ENCODE data around the gene GOLGA6L10.
"Not testable (repeated sequence)": the region's sequence is repeated elsewhere in the genome, so short reads cannot be mapped to it uniquely, and the experiment has no call there.

GOLGA6L10 gene

GRCh38 chr15:82364548-82364947, 15.3 kb upstream of the GOLGA6L10 start:
- POLR2A ChIA-PET; H3K4me1 ChIP-seq (ENCODE audit: control extremely low read depth in 1 of 4, control insufficient read depth in 4 of 4, insufficient read depth in 4 of 4, low read length in 3 of 4); H3K4me3 ChIP-seq (ENCODE audit: control insufficient read depth in 1 of 7, extremely low read depth in 1 of 7, insufficient read depth in 4 of 7, low read depth in 2 of 7, low read length in 6 of 7); H3K27ac ChIP-seq (ENCODE audit: insufficient read depth in 1 of 2, low read depth in 1 of 2, low read length in 2 of 2, poor library complexity in 1 of 2, severe bottlenecking in 2 of 2); H3K9me3 ChIP-seq (ENCODE audit: control extremely low read depth in 1 of 5, control insufficient read depth in 4 of 5, insufficient read depth in 2 of 5, low read depth in 1 of 5, low read length in 4 of 5); CTCF ChIA-PET; H3K27me3 ChIP-seq (replicated peaks in 2 of 5; ENCODE audit: control insufficient read depth in 4 of 5, insufficient read depth in 5 of 5, low read length in 4 of 5); DNase-seq; H3K36me3 ChIP-seq (ENCODE audit: control insufficient read depth in 4 of 4, insufficient read depth in 4 of 4, low read length in 3 of 4): not testable (repeated sequence)
- no CpG with 5 or more reads among the region's 3 CpGs for WGBS (ENCODE audit: insufficient coverage)

GRCh38 chr15:82362790-82363189, 13.5 kb upstream of the GOLGA6L10 start:
- CTCF ChIA-PET; H3K4me3 ChIP-seq (ENCODE audit: control insufficient read depth in 1 of 7, extremely low read depth in 1 of 7, insufficient read depth in 4 of 7, low read depth in 2 of 7, low read length in 6 of 7); DNase-seq; H3K4me1 ChIP-seq (ENCODE audit: control extremely low read depth in 1 of 4, control insufficient read depth in 4 of 4, insufficient read depth in 4 of 4, low read length in 3 of 4); H3K27ac ChIP-seq (ENCODE audit: insufficient read depth in 1 of 2, low read depth in 1 of 2, low read length in 2 of 2, poor library complexity in 1 of 2, severe bottlenecking in 2 of 2); H3K9me3 ChIP-seq (ENCODE audit: control extremely low read depth in 1 of 5, control insufficient read depth in 4 of 5, insufficient read depth in 2 of 5, low read depth in 1 of 5, low read length in 4 of 5); H3K36me3 ChIP-seq (ENCODE audit: control insufficient read depth in 4 of 4, insufficient read depth in 4 of 4, low read length in 3 of 4); H3K27me3 ChIP-seq (replicated peaks in 2 of 5; ENCODE audit: control insufficient read depth in 4 of 5, insufficient read depth in 5 of 5, low read length in 4 of 5); POLR2A ChIA-PET: not testable (repeated sequence)
- WGBS (ENCODE audit: insufficient coverage): no CpG with 5 or more reads among the region's 3 CpGs

- H3K27ac ChIP-seq (ENCODE audit: insufficient read depth in 1 of 2, low read depth in 1 of 2, low read length in 2 of 2, poor library complexity in 1 of 2, severe bottlenecking in 2 of 2); H3K4me1 ChIP-seq (ENCODE audit: control extremely low read depth in 1 of 4, control insufficient read depth in 4 of 4, insufficient read depth in 4 of 4, low read length in 3 of 4); H3K9me3 ChIP-seq (ENCODE audit: control extremely low read depth in 1 of 5, control insufficient read depth in 4 of 5, insufficient read depth in 2 of 5, low read depth in 1 of 5, low read length in 4 of 5); POLR2A ChIA-PET; H3K27me3 ChIP-seq (replicated peaks in 2 of 5; ENCODE audit: control insufficient read depth in 4 of 5, insufficient read depth in 5 of 5, low read length in 4 of 5); CTCF ChIA-PET; DNase-seq; H3K36me3 ChIP-seq (ENCODE audit: control insufficient read depth in 4 of 4, insufficient read depth in 4 of 4, low read length in 3 of 4); H3K4me3 ChIP-seq (ENCODE audit: control insufficient read depth in 1 of 7, extremely low read depth in 1 of 7, insufficient read depth in 4 of 7, low read depth in 2 of 7, low read length in 6 of 7): not testable (repeated sequence)
- no CpG with 5 or more reads among the region's 7 CpGs for WGBS (ENCODE audit: insufficient coverage)
Measured at GRCh38 chr15:82360618-82361017, 11.3 kb upstream of the GOLGA6L10 start.

- H3K27ac ChIP-seq (ENCODE audit: insufficient read depth in 1 of 2, low read depth in 1 of 2, low read length in 2 of 2, poor library complexity in 1 of 2, severe bottlenecking in 2 of 2); H3K36me3 ChIP-seq (ENCODE audit: control insufficient read depth in 4 of 4, insufficient read depth in 4 of 4, low read length in 3 of 4); H3K4me3 ChIP-seq (ENCODE audit: control insufficient read depth in 1 of 7, extremely low read depth in 1 of 7, insufficient read depth in 4 of 7, low read depth in 2 of 7, low read length in 6 of 7); H3K4me1 ChIP-seq (ENCODE audit: control extremely low read depth in 1 of 4, control insufficient read depth in 4 of 4, insufficient read depth in 4 of 4, low read length in 3 of 4); H3K27me3 ChIP-seq (replicated peaks in 2 of 5; ENCODE audit: control insufficient read depth in 4 of 5, insufficient read depth in 5 of 5, low read length in 4 of 5); POLR2A ChIA-PET; H3K9me3 ChIP-seq (ENCODE audit: control extremely low read depth in 1 of 5, control insufficient read depth in 4 of 5, insufficient read depth in 2 of 5, low read depth in 1 of 5, low read length in 4 of 5); DNase-seq; CTCF ChIA-PET: not testable (repeated sequence)
- WGBS (ENCODE audit: insufficient coverage): no CpG with 5 or more reads among the region's 48 CpGs
Measured at GRCh38 chr15:82355055-82355454, 5.8 kb upstream of the GOLGA6L10 start.

GRCh38 chr15:82354546-82354945, 5.3 kb upstream of the GOLGA6L10 start:
- WGBS (ENCODE audit: insufficient coverage): no CpG with 5 or more reads among the region's 12 CpGs
- H3K4me1 ChIP-seq (ENCODE audit: control extremely low read depth in 1 of 4, control insufficient read depth in 4 of 4, insufficient read depth in 4 of 4, low read length in 3 of 4); H3K9me3 ChIP-seq (ENCODE audit: control extremely low read depth in 1 of 5, control insufficient read depth in 4 of 5, insufficient read depth in 2 of 5, low read depth in 1 of 5, low read length in 4 of 5); H3K27ac ChIP-seq (ENCODE audit: insufficient read depth in 1 of 2, low read depth in 1 of 2, low read length in 2 of 2, poor library complexity in 1 of 2, severe bottlenecking in 2 of 2); H3K27me3 ChIP-seq (replicated peaks in 2 of 5; ENCODE audit: control insufficient read depth in 4 of 5, insufficient read depth in 5 of 5, low read length in 4 of 5); CTCF ChIA-PET; H3K36me3 ChIP-seq (ENCODE audit: control insufficient read depth in 4 of 4, insufficient read depth in 4 of 4, low read length in 3 of 4); POLR2A ChIA-PET; DNase-seq: not testable (repeated sequence)
- peak overlapping the region in 2 of 7 experiments; percentile 31 to 64 for H3K4me3 ChIP-seq (ENCODE audit: control insufficient read depth in 1 of 7, extremely low read depth in 1 of 7, insufficient read depth in 4 of 7, low read depth in 2 of 7, low read length in 6 of 7)

GRCh38 chr15:82347645-82348044, 1.6 kb downstream of the GOLGA6L10 start:
- H3K36me3 ChIP-seq (ENCODE audit: control insufficient read depth in 4 of 4, insufficient read depth in 4 of 4, low read length in 3 of 4); H3K4me1 ChIP-seq (ENCODE audit: control extremely low read depth in 1 of 4, control insufficient read depth in 4 of 4, insufficient read depth in 4 of 4, low read length in 3 of 4); H3K9me3 ChIP-seq (ENCODE audit: control extremely low read depth in 1 of 5, control insufficient read depth in 4 of 5, insufficient read depth in 2 of 5, low read depth in 1 of 5, low read length in 4 of 5); POLR2A ChIA-PET; H3K27ac ChIP-seq (ENCODE audit: insufficient read depth in 1 of 2, low read depth in 1 of 2, low read length in 2 of 2, poor library complexity in 1 of 2, severe bottlenecking in 2 of 2); H3K4me3 ChIP-seq (ENCODE audit: control insufficient read depth in 1 of 7, extremely low read depth in 1 of 7, insufficient read depth in 4 of 7, low read depth in 2 of 7, low read length in 6 of 7); H3K27me3 ChIP-seq (replicated peaks in 2 of 5; ENCODE audit: control insufficient read depth in 4 of 5, insufficient read depth in 5 of 5, low read length in 4 of 5); CTCF ChIA-PET: not testable (repeated sequence)
- no CpG with 5 or more reads among the region's 5 CpGs for WGBS (ENCODE audit: insufficient coverage)
- DNase-seq: peak; percentile 66 to 94 (median 92)

GRCh38 chr15:82345176-82345575, 4.1 kb downstream of the GOLGA6L10 start:
- DNase-seq; H3K36me3 ChIP-seq (ENCODE audit: control insufficient read depth in 4 of 4, insufficient read depth in 4 of 4, low read length in 3 of 4); H3K27ac ChIP-seq (ENCODE audit: insufficient read depth in 1 of 2, low read depth in 1 of 2, low read length in 2 of 2, poor library complexity in 1 of 2, severe bottlenecking in 2 of 2); H3K4me3 ChIP-seq (ENCODE audit: control insufficient read depth in 1 of 7, extremely low read depth in 1 of 7, insufficient read depth in 4 of 7, low read depth in 2 of 7, low read length in 6 of 7); POLR2A ChIA-PET; H3K4me1 ChIP-seq (ENCODE audit: control extremely low read depth in 1 of 4, control insufficient read depth in 4 of 4, insufficient read depth in 4 of 4, low read length in 3 of 4); H3K27me3 ChIP-seq (replicated peaks in 2 of 5; ENCODE audit: control insufficient read depth in 4 of 5, insufficient read depth in 5 of 5, low read length in 4 of 5); H3K9me3 ChIP-seq (ENCODE audit: control extremely low read depth in 1 of 5, control insufficient read depth in 4 of 5, insufficient read depth in 2 of 5, low read depth in 1 of 5, low read length in 4 of 5); CTCF ChIA-PET: not testable (repeated sequence)
- WGBS (ENCODE audit: insufficient coverage): 100% methylated on average over 1 of the region's 2 CpGs

GRCh38 chr15:82344421-82344820, 4.9 kb downstream of the GOLGA6L10 start:
- H3K9me3 ChIP-seq (ENCODE audit: control extremely low read depth in 1 of 5, control insufficient read depth in 4 of 5, insufficient read depth in 2 of 5, low read depth in 1 of 5, low read length in 4 of 5); POLR2A ChIA-PET; DNase-seq; H3K27ac ChIP-seq (ENCODE audit: insufficient read depth in 1 of 2, low read depth in 1 of 2, low read length in 2 of 2, poor library complexity in 1 of 2, severe bottlenecking in 2 of 2); H3K4me3 ChIP-seq (ENCODE audit: control insufficient read depth in 1 of 7, extremely low read depth in 1 of 7, insufficient read depth in 4 of 7, low read depth in 2 of 7, low read length in 6 of 7); CTCF ChIA-PET; H3K4me1 ChIP-seq (ENCODE audit: control extremely low read depth in 1 of 4, control insufficient read depth in 4 of 4, insufficient read depth in 4 of 4, low read length in 3 of 4); H3K27me3 ChIP-seq (replicated peaks in 2 of 5; ENCODE audit: control insufficient read depth in 4 of 5, insufficient read depth in 5 of 5, low read length in 4 of 5); H3K36me3 ChIP-seq (ENCODE audit: control insufficient read depth in 4 of 4, insufficient read depth in 4 of 4, low read length in 3 of 4): not testable (repeated sequence)
- no CpG with 5 or more reads among the region's 12 CpGs for WGBS (ENCODE audit: insufficient coverage)

All from common myeloid progenitor, CD34-positive (primary cell).